Activated naive CD8-positive, alpha-beta T cell treated with anti-CD3 and anti-CD28 coated beads for 36 hours (primary cell): ENCODE results near the gene SOWAHA. TPM values are rescaled to one million over a fixed set of nuclear protein-coding genes. Genes with fewer than 3 reads are reported as not detected.
"Not testable (repeated sequence)": the region's sequence is repeated elsewhere in the genome, so short reads cannot be mapped to it uniquely, and the experiment has no call there.

Experiments used
- DNase-seq: peaks from one replicate; pipeline ENCODE4 v3.0.0; 2021
- H3K27ac Mint-ChIP-seq: one replicate; pipeline ENCODE4 v1.8.0; 2022; ENCODE audit warnings: mild to moderate bottlenecking, moderate library complexity, mixed read lengths
- H3K27me3 Mint-ChIP-seq: one replicate; pipeline ENCODE4 v1.8.0; 2022; ENCODE audit warnings: mild to moderate bottlenecking, mixed read lengths
- H3K36me3 Mint-ChIP-seq: one replicate; pipeline ENCODE4 v1.8.0; 2021; ENCODE audit warnings: mild to moderate bottlenecking, mixed read lengths
- H3K4me1 Mint-ChIP-seq: one replicate; pipeline ENCODE4 v1.8.0; 2021; ENCODE audit warnings: mixed read lengths
- H3K4me3 Mint-ChIP-seq: one replicate; pipeline ENCODE4 v1.8.0; 2022; ENCODE audit warnings: mild to moderate bottlenecking, moderate library complexity, mixed read lengths
- H3K9me3 Mint-ChIP-seq: one replicate; pipeline ENCODE4 v1.8.0; 2022; ENCODE audit warnings: mixed read lengths
- total RNA-seq, 2 experiments: library from RNA; stranded (reverse); gene quantifications; one replicate each; pipeline ENCODE4 v1.2.3, GENCODE V29; 2021

Gene SOWAHA
- total RNA-seq, 2 experiments from 2014 or later, result 0.06 TPM; not detected in 1

DNA sequence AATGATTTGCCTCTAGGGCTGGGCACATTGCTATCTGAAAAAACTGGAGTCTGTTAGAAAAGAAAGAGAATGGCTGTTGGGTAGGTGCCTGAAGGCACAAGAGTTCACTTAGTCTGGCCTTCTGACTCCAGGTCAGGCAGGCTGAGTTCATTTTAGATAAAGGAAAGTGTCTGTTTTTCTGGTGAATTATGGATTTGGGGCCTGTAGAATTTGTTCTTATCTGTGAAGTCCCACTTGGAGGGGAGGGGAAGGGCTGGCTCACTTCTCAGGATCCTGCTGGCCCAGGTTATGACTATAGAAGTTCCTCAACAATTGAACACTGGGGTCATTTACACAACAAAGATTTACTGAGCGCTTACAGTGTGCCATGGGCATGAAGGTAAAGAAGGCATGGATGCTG, 24.6 kb upstream of the SOWAHA start:
- no peak for DNase-seq
- no peak overlapping the region for H3K4me3 Mint-ChIP-seq
- peaks cover 21% of the 10 kb centered on the region for H3K27me3 Mint-ChIP-seq
- H3K4me1 Mint-ChIP-seq, result peaks cover 2% of the 10 kb centered on the region
- H3K27ac Mint-ChIP-seq, result no peak overlapping the region
- H3K9me3 Mint-ChIP-seq, result no peaks in the 10 kb centered on the region
- no peaks in the 10 kb centered on the region for H3K36me3 Mint-ChIP-seq

DNA sequence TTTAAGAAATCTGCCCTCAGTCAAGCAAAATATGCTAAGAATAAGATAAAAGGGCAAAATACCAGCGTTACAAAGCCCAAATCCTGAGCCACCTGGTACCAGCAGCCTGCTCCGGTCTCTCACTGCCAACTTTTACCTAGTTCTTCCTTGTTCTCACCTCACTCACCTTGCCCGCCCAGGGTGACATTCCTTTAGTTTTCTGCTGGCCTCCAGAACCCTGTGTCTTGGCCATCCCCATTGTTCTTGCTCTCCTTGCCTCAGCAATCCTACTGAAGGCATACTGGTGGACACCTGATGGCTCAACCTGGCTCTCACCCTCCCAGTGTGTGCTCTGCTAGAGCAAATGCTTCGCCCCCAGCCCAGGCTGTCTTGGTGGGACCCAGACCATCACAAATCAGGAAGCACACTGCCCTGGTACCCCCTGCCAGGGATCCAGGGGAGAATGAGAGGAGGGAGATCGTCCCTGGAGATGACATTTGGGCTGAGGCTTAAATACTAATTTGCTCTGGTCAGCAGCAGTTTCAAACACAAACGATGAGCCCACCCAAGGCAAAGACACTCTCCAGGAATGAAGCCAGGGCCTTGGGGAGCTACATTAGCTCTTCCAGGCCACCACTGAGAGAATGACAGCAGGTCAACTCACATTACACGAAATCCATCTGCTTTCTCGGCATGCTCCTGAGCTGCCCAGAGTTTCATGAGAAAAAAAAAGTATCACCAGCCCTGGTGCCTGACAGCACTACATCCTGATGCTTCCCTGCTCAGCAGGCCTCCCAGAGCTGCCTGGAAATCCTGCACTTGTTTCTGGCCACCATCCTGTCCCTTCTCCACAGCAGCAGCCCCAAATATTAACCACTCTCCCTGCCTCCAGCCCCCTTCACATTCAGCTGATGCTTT, 23.9 kb upstream of the SOWAHA start:
- no peak for DNase-seq
- Mint-ChIP-seq H3K27me3 (peaks cover 23% of the 10 kb centered on the region), H3K4me3 (no peak overlapping the region), H3K9me3 (no peaks in the 10 kb centered on the region), H3K27ac (no peak overlapping the region), H3K4me1 (peaks cover 2% of the 10 kb centered on the region), H3K36me3 (no peaks in the 10 kb centered on the region)

DNA sequence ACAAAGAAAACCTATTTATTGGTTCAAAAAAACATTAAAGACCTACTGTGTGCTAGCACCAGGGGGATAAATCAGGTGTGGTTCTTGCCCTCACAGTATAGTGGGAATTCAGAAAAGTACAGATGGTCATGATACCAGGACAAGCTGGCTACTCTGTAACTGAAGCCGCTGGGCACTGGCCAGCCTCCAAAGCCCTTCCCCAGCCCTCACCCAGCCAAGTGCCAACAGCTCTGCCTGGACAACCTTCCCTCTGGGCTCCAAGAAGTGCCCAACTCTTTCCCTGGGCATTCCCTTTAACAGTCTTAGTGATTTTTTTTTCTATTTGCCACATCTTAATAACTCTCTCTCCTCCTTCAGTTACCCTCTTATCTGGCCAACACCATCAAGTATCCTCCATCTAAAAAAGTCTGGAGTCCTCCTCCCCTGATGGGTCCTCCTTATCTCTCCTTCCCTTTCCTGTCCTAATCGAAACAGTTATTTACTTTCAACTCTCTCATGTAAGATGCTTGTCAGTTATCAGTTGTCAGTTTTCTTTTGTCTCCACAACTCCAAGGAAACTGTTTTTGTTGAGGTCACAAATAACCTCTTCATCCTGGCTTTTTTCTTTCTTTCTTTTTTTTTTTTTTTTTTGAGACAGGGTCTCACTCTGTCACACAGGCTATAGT, 22.8 kb upstream of the SOWAHA start:
- Mint-ChIP-seq H3K36me3 (no peaks in the 10 kb centered on the region), H3K27ac (no peak overlapping the region), H3K4me3 (no peak overlapping the region), H3K27me3 (peaks cover 24% of the 10 kb centered on the region), H3K9me3 (no peaks in the 10 kb centered on the region), H3K4me1 (no peaks in the 10 kb centered on the region)
- DNase-seq, result no peak

DNA sequence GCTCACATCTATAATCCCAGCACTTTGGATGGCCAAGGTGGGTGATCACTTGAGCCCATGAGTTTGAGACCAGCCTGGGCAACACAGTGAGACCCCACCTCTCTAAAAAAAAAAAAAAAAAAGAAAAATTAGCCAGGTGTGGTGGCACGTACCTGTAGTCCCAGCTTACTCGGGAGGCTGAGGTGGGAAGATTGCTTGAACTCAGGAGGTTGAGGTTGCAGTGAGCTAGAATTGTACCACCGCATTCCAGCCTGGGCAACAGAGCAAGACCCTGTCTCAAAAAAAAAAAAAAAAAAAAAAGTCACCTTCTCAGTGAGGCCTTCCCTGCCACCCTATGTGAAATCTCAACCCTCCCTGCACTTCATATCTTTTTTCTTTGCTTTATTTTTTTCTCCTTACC, 22.1 kb upstream of the SOWAHA start:
- no peak for DNase-seq
- H3K4me1 Mint-ChIP-seq, result no peaks in the 10 kb centered on the region
- no peak overlapping the region for H3K27ac Mint-ChIP-seq
- H3K36me3 Mint-ChIP-seq, result no peaks in the 10 kb centered on the region
- H3K27me3 Mint-ChIP-seq, result peaks cover 27% of the 10 kb centered on the region
- H3K4me3 Mint-ChIP-seq, result no peak overlapping the region
- H3K9me3 Mint-ChIP-seq, result no peaks in the 10 kb centered on the region

DNA sequence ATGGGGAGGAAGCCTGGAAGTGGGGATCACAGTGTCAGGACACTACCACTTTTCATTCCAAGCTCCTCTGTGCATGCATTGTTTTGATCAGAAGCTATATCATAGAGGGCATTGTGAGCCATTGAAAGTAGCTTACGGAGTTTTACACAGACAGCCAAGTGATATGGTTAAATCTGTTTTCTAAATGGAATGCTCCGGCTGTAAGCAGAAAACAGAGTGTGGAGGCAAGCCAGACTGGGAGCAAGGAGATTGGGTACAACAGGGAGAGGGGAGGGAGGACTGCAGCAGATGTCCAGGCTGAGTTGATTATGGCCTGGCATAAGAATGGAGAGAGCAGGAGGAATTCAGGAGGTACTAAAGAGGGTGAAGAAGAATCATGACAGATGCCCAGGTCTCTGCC, 15.5 kb upstream of the SOWAHA start:
- no peak overlapping the region for H3K4me3 Mint-ChIP-seq
- DNase-seq, result no peak
- H3K9me3 Mint-ChIP-seq, result no peaks in the 10 kb centered on the region
- H3K27ac Mint-ChIP-seq, result no peak overlapping the region
- peaks cover 28% of the 10 kb centered on the region for H3K27me3 Mint-ChIP-seq
- H3K4me1 Mint-ChIP-seq, result no peaks in the 10 kb centered on the region
- no peaks in the 10 kb centered on the region for H3K36me3 Mint-ChIP-seq

DNA sequence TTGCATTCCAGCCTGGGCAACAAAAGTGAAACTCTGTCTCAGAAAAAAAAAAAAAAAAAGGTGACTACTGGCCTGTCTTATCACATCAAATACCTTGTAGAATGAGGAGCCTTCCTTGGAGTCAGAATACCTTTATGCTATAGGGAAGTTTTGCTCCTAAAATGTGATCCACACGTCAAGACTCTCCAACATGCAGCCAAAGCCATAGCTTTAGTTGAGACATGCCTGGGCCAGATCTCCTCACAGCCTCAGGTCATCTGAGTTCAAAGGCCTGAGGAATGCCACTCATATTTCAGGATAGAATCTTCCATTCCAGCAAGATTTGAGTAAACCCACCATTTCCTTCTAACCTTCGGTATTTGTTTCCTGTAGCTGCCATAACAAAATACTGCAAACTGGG, 13.7 kb upstream of the SOWAHA start:
- Mint-ChIP-seq H3K27me3 (peaks cover 39% of the 10 kb centered on the region), H3K4me1 (no peaks in the 10 kb centered on the region), H3K27ac (no peak overlapping the region), H3K36me3 (no peaks in the 10 kb centered on the region), H3K9me3 (no peaks in the 10 kb centered on the region), H3K4me3 (no peak overlapping the region)
- no peak for DNase-seq

DNA sequence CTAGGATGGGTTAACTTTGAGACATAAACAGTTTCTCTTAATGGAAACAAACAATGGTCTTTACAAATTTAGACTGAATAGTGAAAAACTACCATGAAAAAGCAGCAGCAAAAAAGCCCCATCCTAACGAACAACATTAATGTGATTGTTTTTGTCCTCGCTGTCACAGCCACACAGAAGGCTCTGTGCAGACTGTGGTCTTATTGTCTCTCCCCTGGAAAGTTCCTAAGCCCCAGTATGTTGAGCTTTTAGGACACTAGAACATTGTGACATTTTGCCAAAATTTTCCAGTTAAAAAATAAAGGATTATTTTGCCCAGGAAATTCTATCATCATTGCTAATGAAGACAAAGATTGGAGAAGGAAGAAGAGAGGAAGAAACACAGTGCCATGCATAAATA, 12.6 kb upstream of the SOWAHA start:
- no peak overlapping the region for H3K4me3 Mint-ChIP-seq
- peaks cover 35% of the 10 kb centered on the region for H3K27me3 Mint-ChIP-seq
- no peak overlapping the region for H3K27ac Mint-ChIP-seq
- H3K36me3 Mint-ChIP-seq, result no peaks in the 10 kb centered on the region
- H3K9me3 Mint-ChIP-seq, result no peaks in the 10 kb centered on the region
- DNase-seq, result no peak
- no peaks in the 10 kb centered on the region for H3K4me1 Mint-ChIP-seq

DNA sequence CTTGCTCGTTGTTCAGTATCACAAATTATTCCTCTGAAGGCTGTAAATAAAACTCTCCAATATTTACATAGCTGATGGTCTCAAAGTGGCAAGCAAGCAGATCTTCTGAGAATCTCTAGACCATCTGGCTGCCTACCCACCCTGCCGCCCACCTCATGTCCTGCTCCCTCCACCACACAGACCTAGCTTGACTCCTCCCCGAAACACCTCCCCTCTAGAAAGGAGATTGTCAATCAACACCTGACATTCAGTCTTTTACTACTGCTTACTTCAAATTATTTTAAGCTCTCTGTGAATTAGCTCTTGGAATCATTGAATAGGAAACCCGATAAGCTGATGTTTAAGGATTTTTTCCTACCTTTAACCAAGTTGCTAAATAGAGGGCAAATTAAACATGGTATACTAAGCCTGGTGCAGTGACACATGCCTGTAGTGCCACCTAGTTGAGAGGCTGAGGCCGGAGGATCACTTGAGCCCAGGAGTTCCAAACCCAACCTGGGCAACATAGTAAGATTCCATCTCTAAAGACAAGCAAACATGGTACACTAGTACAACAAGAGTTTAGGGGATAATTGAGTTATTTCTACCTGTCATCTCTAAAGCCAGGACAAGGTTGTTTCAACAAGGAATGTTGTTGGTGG, 10.9 kb upstream of the SOWAHA start:
- no peak overlapping the region for H3K27ac Mint-ChIP-seq
- H3K36me3 Mint-ChIP-seq, result no peaks in the 10 kb centered on the region
- H3K27me3 Mint-ChIP-seq, result peaks cover 35% of the 10 kb centered on the region
- H3K4me1 Mint-ChIP-seq, result no peaks in the 10 kb centered on the region
- no peak overlapping the region for H3K4me3 Mint-ChIP-seq
- H3K9me3 Mint-ChIP-seq, result no peaks in the 10 kb centered on the region
- DNase-seq, result no peak

DNA sequence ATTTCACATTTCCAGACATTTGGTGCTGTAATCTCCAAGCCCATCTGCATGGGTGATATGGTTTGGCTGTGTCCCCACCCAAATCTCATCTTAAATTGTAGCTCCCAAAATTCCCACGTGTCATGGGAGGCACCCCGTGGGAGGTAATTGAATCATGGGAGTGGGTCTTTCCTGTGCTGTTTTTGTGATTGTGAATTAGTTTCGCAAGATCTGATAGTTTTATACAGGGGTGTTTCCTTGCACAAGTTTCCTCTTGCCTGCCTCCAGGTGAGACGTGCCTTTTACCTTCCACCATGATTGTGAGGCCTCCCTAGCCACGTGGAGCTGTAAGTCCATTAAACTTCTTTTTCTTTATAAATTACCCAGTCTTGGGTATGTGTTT, 10.4 kb upstream of the SOWAHA start:
- not testable (repeated sequence) for DNase-seq, H3K4me1 Mint-ChIP-seq, H3K36me3 Mint-ChIP-seq, H3K9me3 Mint-ChIP-seq, H3K27ac Mint-ChIP-seq, H3K4me3 Mint-ChIP-seq
- peaks cover 38% of the 10 kb centered on the region for H3K27me3 Mint-ChIP-seq

DNA sequence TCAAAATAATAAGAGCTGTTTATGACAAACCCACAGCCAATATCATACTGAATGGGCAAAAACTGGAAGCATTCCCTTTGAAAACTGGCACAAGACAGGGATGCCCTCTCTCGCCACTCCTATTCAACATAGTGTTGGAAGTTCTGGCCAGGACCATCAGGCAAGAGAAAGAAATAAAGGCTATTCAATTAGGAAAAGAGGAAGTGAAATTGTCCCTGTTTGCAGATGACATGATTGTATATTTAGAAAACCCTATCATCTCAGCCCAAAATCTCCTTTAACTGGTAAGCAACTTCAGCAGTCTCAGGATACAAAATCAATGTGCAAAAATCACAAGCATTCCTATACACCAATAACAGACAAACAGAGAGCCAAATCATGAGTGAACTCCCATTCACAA, 8.9 kb upstream of the SOWAHA start:
- H3K4me3 Mint-ChIP-seq, H3K36me3 Mint-ChIP-seq, H3K9me3 Mint-ChIP-seq, DNase-seq, H3K4me1 Mint-ChIP-seq, H3K27ac Mint-ChIP-seq: not testable (repeated sequence)
- H3K27me3 Mint-ChIP-seq, result peaks cover 43% of the 10 kb centered on the region

DNA sequence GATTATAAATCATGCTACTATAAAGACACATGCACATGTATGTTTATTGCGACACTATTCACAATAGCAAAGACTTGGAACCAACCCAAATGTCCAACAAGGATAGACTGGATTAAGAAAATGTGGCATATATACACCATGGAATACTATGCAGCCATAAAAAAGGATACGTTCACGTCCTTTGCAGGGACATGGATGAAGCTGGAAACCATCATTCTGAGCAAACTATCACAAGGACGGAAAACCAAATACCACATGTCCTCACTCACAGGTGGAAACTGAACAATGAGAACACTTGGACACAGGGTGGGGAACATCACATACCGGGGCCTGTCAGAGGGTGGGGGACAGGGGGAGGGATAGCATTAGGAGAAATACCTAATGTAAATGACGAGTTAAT, 7.2 kb upstream of the SOWAHA start:
- H3K4me1 Mint-ChIP-seq, H3K27ac Mint-ChIP-seq, H3K36me3 Mint-ChIP-seq, H3K9me3 Mint-ChIP-seq, DNase-seq, H3K4me3 Mint-ChIP-seq: not testable (repeated sequence)
- peaks cover 60% of the 10 kb centered on the region for H3K27me3 Mint-ChIP-seq

DNA sequence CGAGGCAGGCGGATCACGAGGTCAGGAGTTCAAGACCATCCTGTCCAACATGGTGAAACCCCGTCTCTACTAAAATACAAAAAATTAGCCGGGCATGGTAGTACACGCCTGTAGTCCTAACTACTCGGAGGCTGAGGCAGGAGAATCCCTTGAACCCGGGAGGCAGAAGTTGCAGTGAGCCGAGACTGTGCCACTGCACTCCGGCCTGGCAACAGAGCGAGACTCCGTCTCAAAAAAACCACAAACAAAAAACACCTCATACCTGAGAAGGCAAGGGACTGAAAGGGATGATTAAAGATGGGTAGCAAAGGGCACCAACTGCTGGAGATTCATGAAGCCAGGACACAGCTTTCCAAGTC, 6.3 kb upstream of the SOWAHA start:
- not testable (repeated sequence) for H3K4me3 Mint-ChIP-seq, DNase-seq, H3K36me3 Mint-ChIP-seq, H3K27ac Mint-ChIP-seq, H3K9me3 Mint-ChIP-seq, H3K4me1 Mint-ChIP-seq
- peaks cover 69% of the 10 kb centered on the region for H3K27me3 Mint-ChIP-seq

DNA sequence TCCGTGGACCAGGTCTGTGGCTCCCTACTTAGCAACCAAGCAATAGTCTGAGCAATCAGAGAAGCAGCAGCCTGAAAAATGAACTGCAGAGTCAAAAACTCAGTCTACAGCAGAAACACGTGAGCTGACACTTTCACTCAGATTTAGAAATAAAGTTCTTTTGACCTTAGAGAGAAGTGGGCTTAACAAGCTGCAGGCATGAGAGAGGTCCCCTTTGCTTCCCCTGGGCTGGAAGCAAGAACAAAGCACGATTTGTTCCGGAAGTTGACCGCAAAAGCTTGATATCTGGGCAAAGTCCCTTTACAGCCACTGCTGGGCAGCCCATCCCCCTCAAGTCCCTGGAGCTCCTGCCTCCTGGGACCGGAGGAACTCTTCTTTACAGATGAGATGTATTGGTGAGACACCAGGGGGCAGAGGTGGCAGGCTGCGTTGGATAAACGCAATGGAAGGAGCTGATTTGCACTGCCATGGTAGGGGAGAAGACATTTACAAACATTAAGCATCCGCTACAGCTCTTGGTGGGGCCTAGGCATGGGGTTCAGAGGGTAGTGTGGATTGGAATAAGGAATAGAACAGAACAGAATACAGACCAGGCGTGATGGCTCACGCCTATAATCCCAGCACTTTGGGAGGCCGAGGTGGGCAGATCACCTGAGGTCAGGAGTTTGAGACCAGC, 5.8 kb upstream of the SOWAHA start:
- Mint-ChIP-seq H3K27ac (no peak overlapping the region), H3K9me3 (no peaks in the 10 kb centered on the region), H3K4me1 (peaks cover 2% of the 10 kb centered on the region), H3K36me3 (no peaks in the 10 kb centered on the region), H3K4me3 (no peak overlapping the region), H3K27me3 (peaks cover 69% of the 10 kb centered on the region)
- no peak for DNase-seq

DNA sequence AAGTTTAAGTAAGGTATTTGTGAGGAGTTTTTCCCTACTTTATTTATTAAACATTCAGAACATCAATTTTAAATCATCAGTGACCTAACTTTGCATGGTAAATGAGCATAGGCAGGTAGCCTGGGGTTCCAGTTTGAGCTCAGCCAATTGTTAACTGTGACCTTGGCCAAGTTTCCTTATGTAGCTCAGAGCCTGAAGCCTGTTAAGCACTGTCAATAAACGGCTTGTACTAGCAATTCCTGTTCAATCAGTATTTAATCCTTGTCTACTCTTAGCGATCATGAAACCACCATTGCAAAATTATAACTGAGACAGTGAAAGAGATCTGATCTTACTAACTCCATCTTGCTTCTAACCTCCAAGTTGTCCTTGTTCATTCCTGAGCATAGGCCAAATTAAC, 4.7 kb upstream of the SOWAHA start:
- Mint-ChIP-seq H3K9me3 (no peaks in the 10 kb centered on the region), H3K4me3 (no peak overlapping the region), H3K4me1 (peaks cover 10% of the 10 kb centered on the region), H3K27me3 (peaks cover 67% of the 10 kb centered on the region), H3K36me3 (no peaks in the 10 kb centered on the region), H3K27ac (no peak overlapping the region)
- no peak for DNase-seq

DNA sequence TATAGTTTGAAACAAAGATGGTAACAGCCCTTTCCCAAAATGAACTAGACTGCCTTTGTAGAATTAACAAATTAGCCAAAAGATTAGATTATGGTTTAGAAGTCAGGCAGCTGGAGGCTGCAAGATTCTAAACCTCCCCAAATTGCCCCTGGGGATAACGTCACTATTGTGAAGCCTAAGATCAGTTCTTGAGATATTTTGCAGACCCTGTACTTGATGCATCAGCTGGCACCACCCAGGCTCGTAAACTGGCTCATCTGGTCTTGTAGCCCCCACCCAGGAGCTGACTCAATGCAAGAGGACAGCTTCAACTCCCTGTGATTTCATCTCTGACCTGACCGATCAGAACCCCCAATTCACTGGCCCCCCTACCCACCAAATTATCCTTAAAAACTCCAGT, 4.2 kb upstream of the SOWAHA start:
- DNase-seq, result no peak
- Mint-ChIP-seq H3K36me3 (no peaks in the 10 kb centered on the region), H3K27ac (no peak overlapping the region), H3K9me3 (no peaks in the 10 kb centered on the region), H3K4me3 (no peak overlapping the region), H3K27me3 (peaks cover 62% of the 10 kb centered on the region), H3K4me1 (peaks cover 10% of the 10 kb centered on the region)
